HG03108 (cell line): ENCODE data around the gene EN2.
A peak's percentile ranks its signal among the peaks of the same experiment; 100 is the strongest.

Source experiments
- ATAC-seq: cut with Tn5 transposase; IDR thresholded peaks from one replicate; pipeline ENCODE4 v1.9.1; 2021; ENCODE audit warnings: moderate library complexity; ENCODE audit not compliant: unreplicated experiment

EN2 gene

GRCh38 chr7:155462163-155462735 lies 4.3 kb downstream of the EN2 start:
- no peak for ATAC-seq

GRCh38 chr7:155463114-155463811 lies 5.3 kb downstream of the EN2 start:
- ATAC-seq = no peak

GRCh38 chr7:155464183-155464582 lies 6.3 kb downstream of the EN2 start:
- ATAC-seq = no peak

GRCh38 chr7:155464948-155465739 lies 7.2 kb downstream of the EN2 start:
- no peak for ATAC-seq

- no peak for ATAC-seq
These were observed 7.8 kb downstream of the EN2 start for GRCh38 chr7:155465761-155466141.

- no peak for ATAC-seq
These were observed 8.3 kb downstream of the EN2 start for GRCh38 chr7:155466142-155466813.

GRCh38 chr7:155466814-155467733 lies 9.1 kb downstream of the EN2 start:
- ATAC-seq = peak; percentile 57

GRCh38 chr7:155467846-155468784 lies 10.2 kb downstream of the EN2 start:
- ATAC-seq = no peak

GRCh38 chr7:155468785-155469148 lies 10.8 kb downstream of the EN2 start:
- no peak for ATAC-seq

GRCh38 chr7:155469311-155470185 lies 11.6 kb downstream of the EN2 start:
- ATAC-seq = no peak

- ATAC-seq = no peak
These were observed 12.2 kb downstream of the EN2 start for GRCh38 chr7:155470186-155470487.

- ATAC-seq = no peak
These were observed 13.0 kb downstream of the EN2 start for GRCh38 chr7:155470686-155471638.

GRCh38 chr7:155471718-155472117 lies 13.8 kb downstream of the EN2 start:
- ATAC-seq = no peak

GRCh38 chr7:155477476-155477875 lies 19.5 kb downstream of the EN2 start:
- peak; percentile 88 for ATAC-seq

- ATAC-seq = no peak
These were observed 23.8 kb downstream of the EN2 start for GRCh38 chr7:155481764-155482163.

GRCh38 chr7:155482511-155483183 lies 24.7 kb downstream of the EN2 start:
- ATAC-seq = no peak

GRCh38 chr7:155483245-155483644 lies 25.3 kb downstream of the EN2 start:
- no peak for ATAC-seq
